ENCODE data around the gene TMEM150A. TPM values are rescaled to one million over a fixed set of nuclear protein-coding genes. Genes with fewer than 3 reads are reported as not detected.

Gene TMEM150A
- total RNA-seq, 1 experiment from 2014 or later = 19.3 TPM

DNA sequence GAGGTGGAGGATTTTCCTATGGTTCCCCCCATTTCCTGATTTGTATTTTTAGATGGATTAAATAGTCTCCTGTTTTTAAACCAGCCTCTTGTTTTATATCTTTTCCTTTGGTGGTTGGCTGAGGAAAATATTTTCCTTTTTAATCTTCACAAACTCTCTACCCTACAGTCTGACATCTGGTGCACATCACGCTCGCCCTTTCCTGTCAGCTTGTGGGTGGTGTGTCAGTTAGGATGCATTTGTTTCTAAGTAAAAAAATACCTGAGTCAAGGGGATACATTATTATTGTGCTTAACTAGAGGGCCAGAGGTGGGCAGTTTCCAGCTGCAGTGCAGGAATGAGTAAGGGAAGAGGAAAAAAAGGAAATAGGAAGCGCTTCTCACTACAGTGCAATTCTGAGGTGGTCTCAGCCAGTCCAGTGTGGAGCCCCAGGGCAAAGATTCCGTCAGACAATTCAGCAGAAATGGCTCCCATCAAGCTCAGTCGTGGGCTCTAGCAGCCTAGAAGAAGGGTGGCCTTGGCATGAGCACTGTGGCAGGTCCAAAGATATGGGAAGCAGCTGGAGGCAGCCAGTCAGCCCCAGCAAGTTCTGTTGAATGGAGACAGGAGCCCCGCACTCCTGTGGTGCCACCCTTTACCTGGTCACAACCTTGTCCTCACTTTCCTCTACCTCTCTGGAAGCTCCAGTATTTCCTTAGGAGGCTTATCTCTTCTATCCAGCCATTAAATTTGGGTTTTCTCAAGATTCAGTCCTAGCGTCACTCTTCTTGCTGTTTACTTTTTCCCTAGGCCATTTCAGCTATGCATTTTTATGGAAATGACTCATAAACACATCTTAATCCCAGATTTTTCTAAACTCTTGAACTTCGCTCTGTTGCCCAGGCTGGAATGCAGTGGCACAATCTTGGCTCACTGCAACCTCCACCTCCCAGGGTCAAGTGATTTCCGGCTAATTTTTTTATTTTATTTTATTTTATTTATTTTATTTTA, 47.0 kb upstream of the TMEM150A start:
- Histone ChIP-seq H3K14ac (ENCODE audit: insufficient read depth, low read length) (no peak overlapping the region), H3K23ac (ENCODE audit: insufficient read length, low read depth, low read length) (no peak overlapping the region), H3K27me3 (ENCODE audit: insufficient read depth, low read length) (no peaks in the 10 kb centered on the region), H3K4me1 (ENCODE audit: insufficient read depth, low read length) (no peaks in the 10 kb centered on the region), H3T11ph (ENCODE audit: low read length) (no peak overlapping the region), H3K9me3 (ENCODE audit: control insufficient read depth, low read depth, low read length) (no peaks in the 10 kb centered on the region), H3K23me2 (ENCODE audit: insufficient read length, low read depth, low read length, poor library complexity, severe bottlenecking) (no peaks in the 10 kb centered on the region), H4K91ac (ENCODE audit: insufficient read length, low read depth, low read length) (no peak overlapping the region), H2BK15ac (ENCODE audit: low read depth, low read length) (no peak overlapping the region), H2BK20ac (ENCODE audit: low read depth, low read length, poor library complexity, severe bottlenecking) (no peak overlapping the region), H2BK120ac (ENCODE audit: low read depth, low read length, poor library complexity, severe bottlenecking) (no peak overlapping the region), H3K56ac (ENCODE audit: insufficient read length, low read depth, low read length) (no peak overlapping the region), H4K20me1 (ENCODE audit: control insufficient read depth, insufficient read depth, insufficient read length) (no peaks in the 10 kb centered on the region), H3K79me2 (ENCODE audit: insufficient read depth, low read length) (no peaks in the 10 kb centered on the region), H2BK5ac (ENCODE audit: insufficient read length, low read length) (no peak overlapping the region), H3K79me1 (ENCODE audit: insufficient read depth, low read depth, low read length, poor library complexity, severe bottlenecking) (no peaks in the 10 kb centered on the region), H2AK5ac (ENCODE audit: insufficient read length, low read length) (no peak overlapping the region), H3K18ac (ENCODE audit: insufficient read length, low read depth, low read length) (no peak overlapping the region), H4K5ac (ENCODE audit: insufficient read length, low read depth, low read length) (no peak overlapping the region), H3K4me2 (ENCODE audit: insufficient read depth, insufficient read length, low read length) (no peak overlapping the region), H3K9ac (ENCODE audit: extremely low read depth, insufficient read length, low read length) (no peak overlapping the region), H3K27ac (ENCODE audit: insufficient read length, low read depth, low read length) (no peak overlapping the region), H4K8ac (replicated peaks; ENCODE audit: insufficient read length, low read depth, low read length) (no peak overlapping the region), H3K4ac (ENCODE audit: low read depth, low read length) (no peak overlapping the region), H2AFZ (ENCODE audit: low read length) (no peak overlapping the region), H2BK12ac (ENCODE audit: insufficient read length, low read depth, low read length) (no peak overlapping the region)
- H3K27ac Mint-ChIP-seq = no peak overlapping the region
- no peak for TF ChIP-seq CTCF (conservative IDR thresholded peaks at IDR 0.05)
- peaks cover 4% of the 10 kb centered on the region in 2 experiments; a peak in 2 of 4 replicates for H3K4me1 Mint-ChIP-seq
- H3K27me3 Mint-ChIP-seq (ENCODE audit: low read depth) = no peaks in the 10 kb centered on the region; the same call in 1 of the 2 replicates
- H3K36me3 Mint-ChIP-seq (ENCODE audit: insufficient read depth in 1 of 3, low read depth in 3 of 3) = peaks cover 38 to 86% (median 75%) of the 10 kb centered on the region in 3 experiments; a peak in 6 of 7 replicates
- no CpG with 5 or more reads among the region's 9 CpGs for WGBS (ENCODE audit: extremely low coverage, insufficient read length, low lambda C conversion rate)
- DNase-seq = no peak
- no peaks in the 10 kb centered on the region for H3K9me3 Mint-ChIP-seq
- no peak overlapping the region for H3K4me3 Mint-ChIP-seq

Data from H9 (cell line).